Measurements from ENCODE around the gene CSPG4. TPM values are rescaled to one million over a fixed set of nuclear protein-coding genes. Genes with fewer than 3 reads are reported as not detected.
"Not testable (repeated sequence)": the region's sequence is repeated elsewhere in the genome, so short reads cannot be mapped to it uniquely, and the experiment has no call there.

The CSPG4 gene
- total RNA-seq (2013; cell fraction: nucleolus; rRNA removed), result 2.2 and 2.5 TPM in 2 replicates
- total RNA-seq (2014; rRNA removed) (1.9 and 2.2 TPM in 2 replicates), total RNA-seq (2014; rRNA removed; fragmentation: Illumina TruSeq; extraction: Trizol) (0.74 and 0.81 TPM in 2 replicates), total RNA-seq (2021) (2.0 and 2.2 TPM in 2 replicates), polyA plus RNA-seq (2011; rRNA removed) (0.06 and 0.15 TPM in 2 replicates), polyA plus RNA-seq (2014; fragmentation: Illumina TruSeq; extraction: Trizol) (0.10 and 0.25 TPM in 2 replicates), polyA plus RNA-seq (2014; fragmentation: Nextera tagmentation; extraction: Ambion mirVana) (under 1 TPM; 0.02 to 0.03 TPM), polyA plus RNA-seq (2014; rRNA removed) (0.96 and 1.3 TPM in 2 replicates), polyA plus RNA-seq (2016; fragmentation: Nextera tagmentation; extraction: Ambion mirVana) (under 1 TPM; 0.72 to 0.95 TPM), polyA minus RNA-seq (2011; rRNA and poly(A)+ RNA removed) (0.37 and 0.82 TPM in 2 replicates), Bru-seq, nascent RNA (percentile 24 among the genes with signal in this experiment), BruChase-seq, experiment 1, labeled RNA remaining after a 6-hour chase (percentile 15 among the genes with signal in this experiment), BruChase-seq, experiment 2, labeled RNA remaining after a 2-hour chase (percentile 15 among the genes with signal in this experiment)
- polyA plus RNA-seq (2011; ENCODE audit: low read depth), result 0.13 TPM
- polyA plus RNA-seq (2011; cell fraction: cytosol; rRNA removed), result 0.18 and 0.27 TPM in 2 replicates
- polyA plus RNA-seq (2011; cell fraction: nucleus; rRNA removed), result 1.2 and 1.3 TPM in 2 replicates
- 0.46 and 0.49 TPM in 2 replicates for polyA plus RNA-seq (2012)
- polyA minus RNA-seq (2011; cell fraction: cytosol; rRNA and poly(A)+ RNA removed), result 0.67 and 0.73 TPM in 2 replicates
- 0.73 and 1.2 TPM in 2 replicates for polyA minus RNA-seq (2011; cell fraction: nucleus; rRNA and poly(A)+ RNA removed)
- long read RNA-seq, experiment 1, result 0 reads
- long read RNA-seq, experiment 2, result 0 reads

- Histone ChIP-seq H3K9me3 (replicated peaks; ENCODE audit: control insufficient read depth, insufficient read depth, low read length) (no peaks in the 10 kb centered on the region), H3K27ac (ENCODE audit: control insufficient read depth, insufficient read depth) (no peak within 1 kb of the TSS), H3K36me3 (ENCODE audit: control insufficient read depth in 2 of 2, insufficient read depth in 2 of 2, low read length in 1 of 2) (no peaks in the 10 kb centered on the region), H3K27me3 (replicated peaks in 1 of 2; ENCODE audit: control insufficient read depth in 2 of 2, insufficient read depth in 2 of 2, low read length in 1 of 2) (peaks cover 0 to 4% of the 10 kb centered on the region in 2 experiments; a peak in 2 of 4 replicates), H3K4me2 (ENCODE audit: control insufficient read depth, insufficient read depth) (no peak within 1 kb of the TSS), H3K79me2 (ENCODE audit: control insufficient read depth, insufficient read depth, low read length) (no peaks in the 10 kb centered on the region), H3K4me1 (ENCODE audit: control insufficient read depth, insufficient read depth, low read length) (no peaks in the 10 kb centered on the region), H3K4me3 (no peak within 1 kb of the TSS), H3K9ac (ENCODE audit: control insufficient read depth, insufficient read depth, low read length) (no peak within 1 kb of the TSS), H2AFZ (ENCODE audit: control insufficient read depth, low read depth, low read length) (no peak within 1 kb of the TSS), H4K20me1 (ENCODE audit: control insufficient read depth, insufficient read depth) (no peaks in the 10 kb centered on the region)
- ChIA-PET SMC1A (ENCODE audit: uncharacterized antibody, unreplicated experiment) (interaction anchor here (1.4 kb wide), 1 partner anchor 11 kb away, joined by 5 read pairs; a partner anchor contains a TSS), CTCF (no interaction called here), POLR2A (interaction anchor here (0.6 kb wide), 1 partner anchor 660 kb away, joined by 5 read pairs; no protein-coding TSS in a partner anchor), RAD21 (ENCODE audit: unreplicated experiment) (no interaction called here)
- WGBS (ENCODE audit: insufficient coverage, insufficient replicate concordance, low lambda C conversion rate, missing lambda C conversion rate), result 12% methylated on average over 32 of the region's 36 CpGs
- FAIRE-seq, result no peak
- no peak for TF ChIP-seq NBN (IDR thresholded peaks at IDR 0.05)
- no peak for TF ChIP-seq USF1 (IDR thresholded peaks at IDR 0.05; ENCODE audit: borderline replicate concordance, extremely low read length, insufficient read depth, low read depth, low read length)
- no peak for TF ChIP-seq SMAD5 (IDR thresholded peaks at IDR 0.05; ENCODE audit: low read depth)
- TF ChIP-seq CHD2 (IDR thresholded peaks at IDR 0.05; ENCODE audit: borderline replicate concordance, low read depth, low read length), result no peak
- no peak for TF ChIP-seq IRF4 (IDR thresholded peaks at IDR 0.05; ENCODE audit: low read depth, low read length)
- TF ChIP-seq SPI1 (IDR thresholded peaks at IDR 0.05; ENCODE audit: borderline replicate concordance, insufficient read depth, low read depth, low read length), result no peak
- TF ChIP-seq POLR2AphosphoS5 (IDR thresholded peaks at IDR 0.05; ENCODE audit: low read length), result no peak
- no peak for DNase-seq (ENCODE audit: low read depth, low spot score)
- in situ Hi-C loops (cut with MboI) (no loop called here), intact Hi-C loops (cut with micrococcal nuclease; ENCODE audit: unreplicated experiment) (no loop called here)
- peak; percentile 27 for ATAC-seq
- no TSS peak for BruUV-seq (replicated peaks)
Measured at GRCh38 chr15:75712668-75713337, at the start of gene CSPG4. CSPG4 (minus strand) TSS chr15:75712848; CDS start chr15:75712755, 93 bp downstream.

- BruUV-seq (replicated peaks); H3K9me3 ChIP-seq (replicated peaks; ENCODE audit: control insufficient read depth, insufficient read depth, low read length); H2AFZ ChIP-seq (ENCODE audit: control insufficient read depth, low read depth, low read length); H4K20me1 ChIP-seq (ENCODE audit: control insufficient read depth, insufficient read depth); H3K36me3 ChIP-seq (ENCODE audit: control insufficient read depth in 2 of 2, insufficient read depth in 2 of 2, low read length in 1 of 2); H3K4me2 ChIP-seq (ENCODE audit: control insufficient read depth, insufficient read depth); H3K27me3 ChIP-seq (replicated peaks in 1 of 2; ENCODE audit: control insufficient read depth in 2 of 2, insufficient read depth in 2 of 2, low read length in 1 of 2); intact Hi-C loops (cut with micrococcal nuclease; ENCODE audit: unreplicated experiment); RAD21 ChIA-PET (ENCODE audit: unreplicated experiment); H3K4me3 ChIP-seq; FAIRE-seq; H3K4me1 ChIP-seq (ENCODE audit: control insufficient read depth, insufficient read depth, low read length); ATAC-seq; DNase-seq (ENCODE audit: low read depth, low spot score); H3K79me2 ChIP-seq (ENCODE audit: control insufficient read depth, insufficient read depth, low read length); H3K9ac ChIP-seq (ENCODE audit: control insufficient read depth, insufficient read depth, low read length); H3K27ac ChIP-seq (ENCODE audit: control insufficient read depth, insufficient read depth); in situ Hi-C loops (cut with MboI); CTCF ChIA-PET; SMC1A ChIA-PET (ENCODE audit: uncharacterized antibody, unreplicated experiment); POLR2A ChIA-PET: not testable (repeated sequence)
- WGBS (ENCODE audit: insufficient coverage, insufficient replicate concordance, low lambda C conversion rate, missing lambda C conversion rate), result 53% methylated on average over 4 of the region's 4 CpGs
Measured at GRCh38 chr15:75762357-75762718, 49.7 kb upstream of the CSPG4 start.
